K562 (cell line): ENCODE measurements around the gene MPDZ. TPM values are rescaled to one million over a fixed set of nuclear protein-coding genes. Genes with fewer than 3 reads are reported as not detected.

Source experiments
- CBFA2T2 ChIP-seq: fragments of 450-650 bp; conservative IDR thresholded peaks from 2 replicates; pipeline ENCODE4 v1.6.1; 2017; ENCODE audit warnings: mild to moderate bottlenecking
- HDAC6 ChIP-seq: IDR thresholded peaks from 2 replicates; pipeline ENCODE4 v1.6.1; 2012; ENCODE audit warnings: low read depth, mild to moderate bottlenecking, control low read depth, inconsistent platforms, low read length, moderate library complexity
- JUNB ChIP-seq: fragments of 450-650 bp; formaldehyde crosslinking; conservative IDR thresholded peaks from 2 replicates; pipeline ENCODE4 v1.4.0; 2020; ENCODE audit warnings: mild to moderate bottlenecking
- KHSRP ChIP-seq: fragments of 450-650 bp; IDR thresholded peaks from 2 replicates; pipeline ENCODE4 v1.6.1; 2017
- MBD2 ChIP-seq: sonication (generic); IDR thresholded peaks from 2 replicates; pipeline ENCODE4 v1.6.1; 2016; ENCODE audit warnings: low read depth, borderline replicate concordance
- NCOA2 ChIP-seq, 2 experiments: fragments of 450-650 bp; IDR thresholded peaks; 2 replicates each; pipeline ENCODE4 v1.6.1; 2018; ENCODE audit warnings: mild to moderate bottlenecking in 2 of 2, moderate library complexity in 1 of 2; ENCODE audit not compliant: partially characterized antibody in 2 of 2
- PHF21A ChIP-seq: fragments of 450-650 bp; IDR thresholded peaks from 2 replicates; pipeline ENCODE4 v1.6.1; 2017; ENCODE audit warnings: low read depth, borderline replicate concordance
- POLR2A ChIP-seq: fragments of 450-650 bp; conservative IDR thresholded peaks from 2 replicates; pipeline ENCODE4 v1.6.1; 2016
- PPARD ChIP-seq: fragments of 250-450 bp; sonication (Bioruptor Pico); IDR thresholded peaks from 2 replicates; pipeline ENCODE4 v1.8.0; 2022; ENCODE audit warnings: inconsistent platforms, mild to moderate bottlenecking, moderate library complexity
- RBM14 ChIP-seq: fragments of 200-400 bp; formaldehyde crosslinking; IDR thresholded peaks from 2 replicates; pipeline ENCODE4 v1.6.1; 2018; ENCODE audit warnings: low read depth, mild to moderate bottlenecking, low read length, moderate library complexity, borderline replicate concordance; ENCODE audit not compliant: insufficient read depth
- RFX5 ChIP-seq: IDR thresholded peaks from 2 replicates; pipeline ENCODE4 v1.6.1; 2011; ENCODE audit warnings: low read depth, mild to moderate bottlenecking, improper control_type of control experiment, low read length
- SAFB2 ChIP-seq: fragments of 200-400 bp; formaldehyde crosslinking; IDR thresholded peaks from 2 replicates; pipeline ENCODE4 v1.6.1; 2018; ENCODE audit warnings: borderline replicate concordance, low read length, low read depth, moderate library complexity; ENCODE audit not compliant: severe bottlenecking
- SIX5 ChIP-seq, 2 experiments: IDR thresholded peaks; 2 replicates each; pipeline ENCODE4 v1.6.1; 2011; ENCODE audit warnings: low read length in 2 of 2, borderline replicate concordance in 1 of 2, low read depth in 1 of 2, mild to moderate bottlenecking in 1 of 2, moderate library complexity in 1 of 2; ENCODE audit not compliant: insufficient read depth in 1 of 2
- SMAD4 ChIP-seq: fragments of 250-450 bp; sonication (Bioruptor Pico); conservative IDR thresholded peaks from 2 replicates; pipeline ENCODE4 v1.8.0; 2021; ENCODE audit warnings: inconsistent platforms, mild to moderate bottlenecking, moderate library complexity
- TBL1XR1 ChIP-seq, 2 experiments: IDR thresholded peaks; 2 replicates each; pipeline ENCODE4 v1.6.1; 2012; ENCODE audit warnings: improper control_type of control experiment in 2 of 2, low read length in 2 of 2, mild to moderate bottlenecking in 1 of 2
- U2AF2 ChIP-seq: fragments of 200-400 bp; formaldehyde crosslinking; optimal IDR thresholded peaks from 2 replicates; pipeline ENCODE3; 2017; ENCODE audit warnings: low read depth, mild to moderate bottlenecking, low read length
- ZEB2 ChIP-seq: fragments of 450-650 bp; IDR thresholded peaks from 2 replicates; pipeline ENCODE4 v1.6.1; 2016
- ZNF134 ChIP-seq: fragments of 250-450 bp; sonication (Bioruptor Pico); conservative IDR thresholded peaks from 2 replicates; pipeline ENCODE4 v1.4.0; 2020
- ZNF282 ChIP-seq: sonication (generic); formaldehyde crosslinking; IDR thresholded peaks from 2 replicates; pipeline ENCODE4 v1.8.1; 2023; ENCODE audit warnings: missing genetic modification reagents
- polyA plus RNA-seq, 8 experiments: library from polyadenylated mRNA; depleted of rRNA in 4 of 8; stranded (reverse) in 5 of 8; unstranded in 3 of 8; fragments of >200 nt; fragmentation: Nextera tagmentation in 2 of 8; fragmentation: Illumina TruSeq in 1 of 8; extraction: Ambion mirVana in 2 of 8; extraction: Trizol in 1 of 8; gene quantifications; 2 replicates each; pipeline versions ENCODE4 v1.2.1 to v1.2.3, GENCODE V29; 2011 to 2014; ENCODE audit warnings: inconsistent platforms in 1 of 8, missing spikeins in 1 of 8
- total RNA-seq, 7 experiments: library from RNA; depleted of rRNA in 6 of 7; stranded (reverse); fragments of >200 nt in 6 of 7; fragmentation: Illumina TruSeq in 2 of 7; extraction: Trizol in 2 of 7; gene quantifications; 2 replicates each; pipeline versions ENCODE4 v1.2.1 to v1.2.3, GENCODE V29; 2011 to 2021; ENCODE audit warnings: low replicate concordance in 1 of 7
- TF ChIP-seq, protein P1 (sequence below): fragments of 450-650 bp; IDR thresholded peaks from 2 replicates; pipeline ENCODE4 v1.6.1; 2016; ENCODE audit warnings: low read depth
- TF ChIP-seq, protein P2 (sequence below): fragments of 450-650 bp; IDR thresholded peaks from 2 replicates; pipeline ENCODE4 v1.6.1; 2016

MPDZ gene
- total and polyA plus RNA-seq, 9 of the 15 experiments (the other 6 are each of a cell fraction or from before 2014, with no cell fraction given), result 3.9 to 13.2 (median 5.7) TPM

DNA sequence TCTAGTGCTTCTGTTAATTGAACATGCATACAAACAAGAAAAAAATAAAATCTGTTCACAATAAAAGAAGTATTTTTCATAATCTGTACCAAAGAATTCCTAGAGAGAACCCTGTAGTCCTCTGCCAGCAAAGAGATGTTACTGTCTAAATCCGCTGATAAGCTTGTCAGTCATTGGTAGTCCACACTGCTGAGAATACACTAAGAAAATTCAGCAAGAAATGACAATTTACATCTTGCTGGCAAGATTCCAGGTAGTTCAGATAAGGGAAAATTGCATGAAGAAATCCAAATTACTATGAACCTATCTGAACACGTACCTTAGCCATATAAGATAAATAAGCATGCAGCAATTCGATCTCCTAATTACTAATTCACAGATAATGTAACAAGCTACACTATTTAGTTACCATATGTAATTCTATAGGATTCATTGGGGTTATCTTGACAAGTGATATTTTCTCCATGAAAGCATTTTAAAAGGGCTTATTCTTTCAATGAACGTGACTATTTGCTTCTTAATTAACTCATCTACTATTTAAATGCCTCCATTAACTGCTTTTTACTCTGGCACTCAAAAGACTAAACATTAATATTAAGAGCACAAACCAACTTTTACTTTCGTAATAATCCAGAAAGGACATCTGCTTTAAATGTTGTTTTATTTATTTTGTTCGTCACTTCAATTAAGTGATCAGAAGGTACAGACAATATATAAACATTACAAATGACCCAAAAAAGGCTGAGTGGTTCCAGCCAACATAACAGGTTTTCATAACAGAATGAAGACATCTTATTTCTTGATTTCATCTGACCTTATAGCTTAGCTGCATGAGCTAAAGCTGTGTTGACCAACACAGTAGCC, 9.7 kb downstream of the MPDZ start (continued):
- TF ChIP-seq SIX5 (IDR thresholded peaks at IDR 0.05; ENCODE audit: borderline replicate concordance in 1 of 2, insufficient read depth in 1 of 2, low read depth in 1 of 2, low read length in 2 of 2) (no peak), TBL1XR1 (IDR thresholded peaks at IDR 0.05; ENCODE audit: low read length in 2 of 2) (no peak), CBFA2T2 (no peak), NCOA2 (IDR thresholded peaks at IDR 0.05; ENCODE audit: partially characterized antibody in 2 of 2) (no peak), ZNF282 (CRISPR knock-in tag) (no peak), RBM14 (no peak), JUNB (CRISPR knock-in tag) (no peak), MBD2 (no peak), SMAD4 (no peak), ZNF134 (no peak), KHSRP (no peak), PPARD (CRISPR knock-in tag) (no peak), HDAC6 (no peak), U2AF2 (no peak), SAFB2 (no peak), RFX5 (no peak), PHF21A (no peak), ZEB2 (no peak), POLR2A (no peak)
- TF ChIP-seq, protein P1, sequence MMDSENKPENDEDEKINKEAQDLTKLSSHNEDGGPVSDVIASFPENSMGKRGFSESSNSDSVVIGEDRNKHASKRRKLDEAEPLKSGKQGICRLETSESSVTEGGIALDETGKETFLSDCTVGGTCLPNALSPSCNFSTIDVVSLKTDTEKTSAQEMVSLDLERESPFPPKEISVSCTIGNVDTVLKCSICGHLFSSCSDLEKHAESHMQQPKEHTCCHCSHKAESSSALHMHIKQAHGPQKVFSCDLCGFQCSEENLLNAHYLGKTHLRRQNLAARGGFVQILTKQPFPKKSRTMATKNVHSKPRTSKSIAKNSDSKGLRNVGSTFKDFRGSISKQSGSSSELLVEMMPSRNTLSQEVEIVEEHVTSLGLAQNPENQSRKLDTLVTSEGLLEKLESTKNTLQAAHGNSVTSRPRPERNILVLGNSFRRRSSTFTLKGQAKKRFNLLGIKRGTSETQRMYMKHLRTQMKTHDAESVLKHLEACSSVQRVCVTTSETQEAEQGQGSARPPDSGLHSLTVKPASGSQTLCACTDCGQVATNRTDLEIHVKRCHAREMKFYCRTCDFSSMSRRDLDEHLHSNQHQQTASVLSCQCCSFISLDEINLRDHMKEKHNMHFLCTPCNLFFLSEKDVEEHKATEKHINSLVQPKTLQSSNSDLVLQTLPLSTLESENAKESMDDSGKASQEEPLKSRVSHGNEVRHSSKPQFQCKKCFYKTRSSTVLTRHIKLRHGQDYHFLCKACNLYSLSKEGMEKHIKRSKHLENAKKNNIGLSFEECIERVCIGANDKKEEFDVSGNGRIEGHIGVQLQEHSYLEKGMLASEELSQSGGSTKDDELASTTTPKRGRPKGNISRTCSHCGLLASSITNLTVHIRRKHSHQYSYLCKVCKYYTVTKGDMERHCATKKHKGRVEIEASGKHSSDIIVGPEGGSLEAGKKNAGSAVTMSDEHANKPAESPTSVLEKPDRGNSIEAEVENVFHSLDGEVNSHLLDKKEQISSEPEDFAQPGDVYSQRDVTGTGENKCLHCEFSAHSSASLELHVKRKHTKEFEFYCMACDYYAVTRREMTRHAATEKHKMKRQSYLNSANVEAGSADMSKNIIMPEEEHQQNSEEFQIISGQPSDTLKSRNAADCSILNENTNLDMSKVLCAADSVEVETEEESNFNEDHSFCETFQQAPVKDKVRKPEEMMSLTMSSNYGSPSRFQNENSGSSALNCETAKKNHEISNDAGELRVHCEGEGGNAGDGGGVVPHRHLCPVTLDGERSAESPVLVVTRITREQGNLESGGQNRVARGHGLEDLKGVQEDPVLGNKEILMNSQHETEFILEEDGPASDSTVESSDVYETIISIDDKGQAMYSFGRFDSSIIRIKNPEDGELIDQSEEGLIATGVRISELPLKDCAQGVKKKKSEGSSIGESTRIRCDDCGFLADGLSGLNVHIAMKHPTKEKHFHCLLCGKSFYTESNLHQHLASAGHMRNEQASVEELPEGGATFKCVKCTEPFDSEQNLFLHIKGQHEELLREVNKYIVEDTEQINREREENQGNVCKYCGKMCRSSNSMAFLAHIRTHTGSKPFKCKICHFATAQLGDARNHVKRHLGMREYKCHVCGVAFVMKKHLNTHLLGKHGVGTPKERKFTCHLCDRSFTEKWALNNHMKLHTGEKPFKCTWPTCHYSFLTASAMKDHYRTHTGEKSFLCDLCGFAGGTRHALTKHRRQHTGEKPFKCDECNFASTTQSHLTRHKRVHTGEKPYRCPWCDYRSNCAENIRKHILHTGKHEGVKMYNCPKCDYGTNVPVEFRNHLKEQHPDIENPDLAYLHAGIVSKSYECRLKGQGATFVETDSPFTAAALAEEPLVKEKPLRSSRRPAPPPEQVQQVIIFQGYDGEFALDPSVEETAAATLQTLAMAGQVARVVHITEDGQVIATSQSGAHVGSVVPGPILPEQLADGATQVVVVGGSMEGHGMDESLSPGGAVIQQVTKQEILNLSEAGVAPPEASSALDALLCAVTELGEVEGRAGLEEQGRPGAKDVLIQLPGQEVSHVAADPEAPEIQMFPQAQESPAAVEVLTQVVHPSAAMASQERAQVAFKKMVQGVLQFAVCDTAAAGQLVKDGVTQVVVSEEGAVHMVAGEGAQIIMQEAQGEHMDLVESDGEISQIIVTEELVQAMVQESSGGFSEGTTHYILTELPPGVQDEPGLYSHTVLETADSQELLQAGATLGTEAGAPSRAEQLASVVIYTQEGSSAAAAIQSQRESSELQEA, result no peak
- TF ChIP-seq, protein P2, sequence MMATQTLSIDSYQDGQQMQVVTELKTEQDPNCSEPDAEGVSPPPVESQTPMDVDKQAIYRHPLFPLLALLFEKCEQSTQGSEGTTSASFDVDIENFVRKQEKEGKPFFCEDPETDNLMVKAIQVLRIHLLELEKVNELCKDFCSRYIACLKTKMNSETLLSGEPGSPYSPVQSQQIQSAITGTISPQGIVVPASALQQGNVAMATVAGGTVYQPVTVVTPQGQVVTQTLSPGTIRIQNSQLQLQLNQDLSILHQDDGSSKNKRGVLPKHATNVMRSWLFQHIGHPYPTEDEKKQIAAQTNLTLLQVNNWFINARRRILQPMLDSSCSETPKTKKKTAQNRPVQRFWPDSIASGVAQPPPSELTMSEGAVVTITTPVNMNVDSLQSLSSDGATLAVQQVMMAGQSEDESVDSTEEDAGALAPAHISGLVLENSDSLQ, result peak; percentile 66
